Measurements from ENCODE around the gene MACC1. TPM values are rescaled to one million over a fixed set of nuclear protein-coding genes. Genes with fewer than 3 reads are reported as not detected.
A peak's percentile ranks its signal among the peaks of the same experiment; 100 is the strongest.

Gene MACC1
- total and polyA plus RNA-seq, 4 donors: 2.8 to 45.2 (median 14.7) TPM

DNA sequence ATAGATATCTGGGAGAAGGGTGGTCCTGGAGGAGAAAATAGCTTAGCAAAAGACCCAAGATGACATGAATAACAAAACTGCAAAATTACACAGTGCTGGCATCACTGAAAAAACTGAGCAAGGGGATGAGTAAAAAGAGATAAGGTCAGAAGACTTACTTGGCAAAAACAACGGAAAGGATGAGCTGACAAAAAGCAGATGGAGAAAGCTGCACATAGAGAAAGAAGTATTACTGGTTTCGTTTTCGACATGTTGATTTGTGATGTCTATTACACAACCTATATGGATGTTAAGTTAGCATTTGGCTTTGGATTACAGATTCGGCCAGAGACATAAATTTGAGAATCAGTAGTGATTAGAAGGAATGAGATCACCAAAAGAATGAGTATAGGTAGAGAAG is 132.1 kb downstream of the MACC1 start:
- Histone ChIP-seq H3K4me1 (ENCODE audit: control insufficient read depth in 5 of 5, insufficient read depth in 5 of 5, low read length in 5 of 5) (peaks cover 0 to 4% (median 0%) of the 10 kb centered on the region in 5 donors), H3K36me3 (ENCODE audit: control insufficient read depth in 4 of 4, insufficient read depth in 4 of 4, low read length in 4 of 4) (no peaks in the 10 kb centered on the region), H3K4me3 (no peak overlapping the region), H3K9ac (ENCODE audit: insufficient read depth in 1 of 2, low read length in 2 of 2) (no peak overlapping the region), H3K9me3 (ENCODE audit: control insufficient read depth in 4 of 4, insufficient read depth in 3 of 4, low read length in 3 of 4) (no peaks in the 10 kb centered on the region), H3K27ac (ENCODE audit: low read depth in 1 of 2, low read length in 1 of 2) (no peak overlapping the region), H3K27me3 (ENCODE audit: control insufficient read depth in 3 of 3, insufficient read depth in 3 of 3, low read length in 2 of 3) (no peaks in the 10 kb centered on the region)
- DNase-seq (no peak), ATAC-seq (ENCODE audit: insufficient read depth, low FRiP score) (peak; percentile 36)
- 75 to 88% methylated on average over 4 of the region's 4 CpGs for WGBS, 2 donors
- TF ChIP-seq, protein P1, sequence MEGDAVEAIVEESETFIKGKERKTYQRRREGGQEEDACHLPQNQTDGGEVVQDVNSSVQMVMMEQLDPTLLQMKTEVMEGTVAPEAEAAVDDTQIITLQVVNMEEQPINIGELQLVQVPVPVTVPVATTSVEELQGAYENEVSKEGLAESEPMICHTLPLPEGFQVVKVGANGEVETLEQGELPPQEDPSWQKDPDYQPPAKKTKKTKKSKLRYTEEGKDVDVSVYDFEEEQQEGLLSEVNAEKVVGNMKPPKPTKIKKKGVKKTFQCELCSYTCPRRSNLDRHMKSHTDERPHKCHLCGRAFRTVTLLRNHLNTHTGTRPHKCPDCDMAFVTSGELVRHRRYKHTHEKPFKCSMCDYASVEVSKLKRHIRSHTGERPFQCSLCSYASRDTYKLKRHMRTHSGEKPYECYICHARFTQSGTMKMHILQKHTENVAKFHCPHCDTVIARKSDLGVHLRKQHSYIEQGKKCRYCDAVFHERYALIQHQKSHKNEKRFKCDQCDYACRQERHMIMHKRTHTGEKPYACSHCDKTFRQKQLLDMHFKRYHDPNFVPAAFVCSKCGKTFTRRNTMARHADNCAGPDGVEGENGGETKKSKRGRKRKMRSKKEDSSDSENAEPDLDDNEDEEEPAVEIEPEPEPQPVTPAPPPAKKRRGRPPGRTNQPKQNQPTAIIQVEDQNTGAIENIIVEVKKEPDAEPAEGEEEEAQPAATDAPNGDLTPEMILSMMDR (IDR thresholded peaks at IDR 0.05; ENCODE audit: control extremely low read depth, extremely low read depth): no peak

Other genes with a start within 250 kb of the MACC1 start
- gene ITGB8, start 113.5 kb upstream of the MACC1 start, total RNA-seq: 10 to 100 TPM; 27.2 to 29.7 TPM
- gene ITGB8, start 113.5 kb upstream of the MACC1 start, polyA plus RNA-seq: 1 to 10 TPM; 1.5 to 3.2 TPM